GM21526 (cell line): ENCODE results near the gene PLAGL1.
"Not testable (repeated sequence)": the region's sequence is repeated elsewhere in the genome, so short reads cannot be mapped to it uniquely, and the experiment has no call there.

Experiments used
- ATAC-seq: cut with Tn5 transposase; IDR thresholded peaks from one replicate; pipeline ENCODE4 v1.9.1; 2021; ENCODE audit warnings: moderate library complexity; ENCODE audit not compliant: unreplicated experiment, low FRiP score

PLAGL1 gene

DNA sequence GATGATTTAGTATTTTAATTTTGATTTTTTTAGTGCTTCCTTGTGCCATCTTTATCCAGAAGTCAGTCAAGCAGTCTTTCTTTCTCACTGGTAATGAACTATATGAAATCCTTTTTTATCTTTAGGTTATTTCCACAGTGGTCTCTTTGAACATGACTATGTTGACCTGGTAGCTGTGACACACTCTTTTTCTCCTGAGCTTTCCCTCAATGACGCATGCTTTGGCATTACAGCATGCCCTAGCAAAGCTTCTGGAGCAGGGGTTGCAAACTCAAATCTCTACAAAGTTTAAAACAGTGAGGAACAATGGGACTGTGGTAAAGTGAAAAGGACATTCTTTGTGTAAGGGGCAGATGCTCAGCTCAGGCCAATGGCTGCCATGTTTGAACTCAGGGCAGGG is 4.5 kb upstream of the PLAGL1 start:
- no peak for ATAC-seq

DNA sequence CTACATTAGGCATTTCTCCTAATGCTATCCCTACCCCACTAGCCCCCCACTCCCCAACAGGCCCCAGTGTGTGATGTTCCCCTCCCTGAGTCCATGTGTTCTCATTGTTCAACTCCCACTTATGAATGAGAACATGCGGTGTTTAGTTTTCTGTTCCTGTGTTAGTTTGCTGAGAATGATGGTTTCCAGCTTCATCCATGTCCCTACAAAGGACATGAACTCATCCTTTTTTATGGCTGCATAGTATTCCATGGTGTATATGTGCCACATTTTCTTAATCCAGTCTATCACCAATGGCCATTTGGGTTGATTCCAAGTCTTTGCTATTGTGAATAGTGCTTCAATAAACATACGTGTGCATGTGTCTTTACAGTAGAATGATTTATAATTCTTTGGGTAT is 1.6 kb upstream of the PLAGL1 start:
- ATAC-seq: not testable (repeated sequence)

DNA sequence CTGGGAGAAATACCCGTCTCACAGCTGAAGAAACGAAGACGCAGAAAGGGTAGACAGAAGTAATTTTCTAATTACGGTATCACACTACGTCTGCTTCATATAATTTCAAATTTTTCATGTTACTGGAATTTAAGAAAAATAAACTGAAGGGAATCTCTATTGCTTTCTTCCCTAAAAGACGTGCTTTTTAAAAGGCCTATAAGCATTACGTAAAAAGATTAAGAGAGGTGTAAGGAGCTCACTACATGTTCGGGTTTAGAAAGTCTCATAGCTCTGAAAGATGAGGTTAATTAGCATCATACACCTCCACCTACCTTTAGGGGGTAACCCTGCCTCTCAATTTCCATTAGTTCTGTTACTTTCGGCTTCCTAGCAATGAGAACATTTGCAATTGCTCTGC is 787 bp upstream of the PLAGL1 start:
- ATAC-seq: no peak

DNA sequence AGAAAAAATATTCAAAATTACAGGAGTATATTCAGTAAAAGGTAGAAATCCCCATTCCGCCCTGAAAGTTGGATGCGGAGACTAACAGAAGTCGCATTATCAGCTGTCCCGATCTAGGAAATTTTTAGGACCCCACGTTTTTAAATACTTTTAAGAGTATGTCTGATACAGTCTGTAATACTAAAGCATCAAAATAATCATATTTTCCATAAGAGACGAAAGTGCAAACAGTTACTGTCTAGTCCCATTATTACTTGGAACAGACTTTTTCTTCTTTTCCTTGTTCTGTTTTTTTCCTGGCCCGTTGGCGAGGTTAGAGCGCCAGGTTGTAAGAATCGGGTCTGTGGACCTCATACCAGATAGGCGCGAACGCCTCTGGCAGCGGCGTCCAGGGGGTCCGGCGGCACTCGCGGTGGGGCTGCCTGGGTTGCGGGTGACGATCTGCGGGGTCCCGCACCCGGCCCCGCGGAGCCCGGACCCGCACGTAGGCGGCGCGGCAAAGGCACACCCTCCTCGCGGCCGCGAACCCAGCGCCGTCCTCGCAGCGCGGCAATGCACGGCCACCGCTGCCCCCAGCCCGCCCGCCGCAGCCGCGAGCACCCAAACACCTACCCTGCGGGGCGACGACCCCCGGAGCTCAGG is 460 bp downstream of the PLAGL1 start:
- peak; percentile 43 for ATAC-seq

DNA sequence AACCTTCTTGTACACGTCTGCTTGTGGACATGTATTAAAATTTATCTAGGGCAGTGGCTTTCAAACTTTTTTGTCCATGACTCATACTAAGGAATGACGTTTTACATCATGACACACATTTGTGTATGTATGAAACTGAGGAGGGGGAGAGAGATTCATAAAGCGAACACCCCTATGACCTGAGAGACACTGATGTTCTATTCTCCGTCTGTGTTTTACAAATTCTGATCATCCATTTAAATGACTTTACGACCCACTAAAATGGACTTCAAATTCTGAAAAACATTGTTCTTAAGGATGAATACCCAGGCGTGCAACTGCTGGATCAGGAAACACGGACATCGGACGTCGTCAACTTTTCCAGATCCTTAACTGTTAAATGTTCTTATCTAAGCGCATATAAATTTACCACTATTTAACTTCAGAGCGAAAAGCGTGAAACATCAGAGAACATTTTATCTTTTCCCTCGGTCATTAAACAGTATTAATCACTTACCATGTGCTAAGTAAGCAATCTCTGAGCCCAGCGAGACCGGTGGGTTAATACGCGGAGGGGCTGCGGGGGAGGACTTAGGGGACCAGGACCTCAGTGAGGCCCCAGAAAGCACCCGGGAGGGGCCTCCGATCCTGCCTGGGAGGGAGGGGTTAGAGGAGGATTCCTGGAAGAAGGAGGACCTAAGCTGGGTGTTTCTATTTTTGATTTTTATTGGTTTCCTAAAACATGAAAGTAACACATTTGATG is 1.2 kb downstream of the PLAGL1 start:
- no peak for ATAC-seq

DNA sequence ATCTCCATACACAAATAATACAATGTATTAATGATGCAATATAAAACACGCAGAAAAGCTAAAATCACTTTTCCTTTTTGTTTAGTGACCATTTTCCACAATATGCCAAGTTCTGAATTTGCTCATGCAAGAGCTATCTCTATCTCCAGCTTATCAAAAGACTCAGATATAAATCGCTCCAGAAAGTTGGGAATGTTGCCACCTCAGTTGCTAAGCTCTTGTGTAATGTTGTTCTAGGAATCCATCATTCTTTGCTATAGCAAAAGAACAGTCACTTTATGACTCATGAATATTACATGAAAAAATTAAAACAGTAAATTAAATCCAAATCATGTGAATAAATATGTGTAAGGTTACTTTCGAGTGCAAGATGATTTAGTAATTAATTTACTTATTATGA is 8.7 kb downstream of the PLAGL1 start:
- no peak for ATAC-seq

DNA sequence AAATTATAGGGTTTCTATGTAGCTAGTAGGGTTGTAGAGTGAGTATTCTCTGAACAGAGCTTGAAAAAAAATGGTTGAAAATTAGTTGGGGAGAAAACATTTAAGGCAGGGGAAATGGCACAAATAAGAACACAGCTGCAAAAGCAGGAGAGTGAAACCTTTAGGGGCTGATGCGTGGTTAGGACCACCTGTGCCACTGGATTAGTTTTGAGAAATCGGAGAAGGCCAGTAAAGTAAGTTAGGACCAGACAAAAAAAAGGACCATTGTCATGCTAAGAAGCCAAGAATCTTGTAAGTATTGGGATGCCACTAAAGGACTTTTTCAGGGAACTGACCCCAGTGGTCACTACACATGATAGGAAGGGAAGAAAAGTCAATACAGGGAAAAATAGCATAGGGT is 9.4 kb downstream of the PLAGL1 start:
- ATAC-seq: no peak

DNA sequence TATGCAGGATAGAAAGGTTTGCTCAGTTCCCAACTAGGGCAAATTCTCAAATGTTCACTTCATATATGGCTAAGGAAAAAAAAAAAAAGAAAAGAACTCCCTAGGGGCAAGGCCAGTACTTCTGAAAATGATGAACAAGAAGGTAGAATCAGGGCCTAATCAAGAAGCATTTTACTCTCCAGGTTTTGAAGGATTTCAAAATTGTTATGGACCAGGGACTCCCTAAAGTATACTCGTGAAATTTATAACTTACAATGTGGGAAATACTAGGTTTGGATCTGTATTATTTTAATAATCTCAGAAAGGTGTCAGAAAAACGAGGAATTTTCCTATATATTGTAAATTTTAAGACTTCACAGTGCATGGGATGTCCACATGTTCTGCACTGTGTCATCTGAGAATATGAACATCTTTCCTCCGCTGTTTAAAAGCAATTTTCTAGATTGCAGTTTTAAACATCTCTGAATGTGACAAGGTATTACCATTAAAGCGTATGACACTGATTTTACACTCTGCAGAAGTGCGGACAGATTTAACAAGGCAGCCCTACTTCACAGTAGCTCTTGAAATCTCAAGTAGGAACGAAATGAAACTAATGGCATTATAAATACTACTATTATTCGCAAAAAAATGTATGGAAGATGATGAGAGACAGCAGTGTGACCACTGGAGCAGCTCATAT is 14.0 kb downstream of the PLAGL1 start:
- ATAC-seq: no peak

DNA sequence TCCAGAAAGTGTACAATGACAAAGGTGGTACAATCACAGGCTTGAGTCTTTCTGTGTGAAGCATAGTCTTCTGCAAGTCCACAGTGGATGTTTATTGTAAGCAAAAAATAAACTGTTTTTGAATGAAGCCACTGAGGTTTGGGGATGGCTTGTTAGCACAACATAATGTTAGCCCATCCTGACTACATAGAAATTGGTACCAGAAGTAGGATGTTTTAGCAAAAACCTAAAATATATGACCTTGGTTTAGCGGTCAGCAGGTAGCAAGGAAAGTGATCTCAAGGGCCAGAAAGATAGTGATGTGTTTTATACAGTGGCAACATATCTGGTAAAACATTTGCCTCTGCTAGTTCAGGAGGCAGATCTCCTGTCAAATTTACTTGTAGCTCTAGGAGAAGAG is 15.8 kb downstream of the PLAGL1 start:
- ATAC-seq: no peak

DNA sequence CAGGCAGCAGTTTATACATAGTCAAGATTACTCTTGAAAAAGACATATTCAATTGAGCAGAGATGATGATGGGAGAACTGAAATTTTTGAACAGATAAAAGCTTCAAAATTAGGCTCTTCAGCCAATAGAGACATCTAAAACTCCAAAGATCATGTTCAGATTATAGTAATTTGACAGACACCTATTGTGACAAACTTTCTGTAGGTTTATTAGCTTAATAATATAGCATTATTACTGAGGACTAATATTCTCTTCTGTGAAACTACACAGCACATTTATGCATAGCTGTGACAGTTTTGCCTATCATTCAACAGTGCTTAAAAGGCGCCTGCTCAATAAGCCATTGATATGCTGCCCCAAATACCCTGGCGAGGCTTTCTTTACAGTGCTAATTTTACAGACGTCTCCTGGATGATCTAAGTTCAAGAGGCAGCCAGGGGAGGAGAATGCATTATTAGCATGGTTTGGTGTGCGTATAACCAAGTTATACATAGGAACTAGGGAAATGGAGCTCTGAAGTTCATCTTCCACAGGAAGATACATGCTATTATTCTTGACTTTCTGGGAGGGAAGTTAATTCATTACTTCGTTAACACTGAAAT is 21.5 kb downstream of the PLAGL1 start:
- no peak for ATAC-seq

DNA sequence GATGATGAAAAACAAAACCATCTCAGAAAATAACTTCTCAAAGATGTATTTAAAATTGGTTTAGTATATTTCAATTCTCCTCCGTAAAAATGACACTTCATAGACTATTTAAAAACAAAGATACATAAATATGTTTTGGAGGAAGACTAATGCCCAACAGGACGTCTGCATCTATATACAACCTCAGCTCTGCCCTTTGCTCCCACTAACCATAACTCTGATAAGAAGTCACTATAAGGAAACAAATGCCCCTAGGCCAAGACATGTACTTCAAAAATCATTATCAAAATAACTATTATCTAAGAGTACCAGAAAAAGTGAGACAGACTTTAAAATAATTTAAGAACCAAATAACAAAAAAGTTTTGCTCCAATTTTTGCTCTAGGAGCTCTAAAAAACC is 23.4 kb downstream of the PLAGL1 start:
- ATAC-seq: no peak

DNA sequence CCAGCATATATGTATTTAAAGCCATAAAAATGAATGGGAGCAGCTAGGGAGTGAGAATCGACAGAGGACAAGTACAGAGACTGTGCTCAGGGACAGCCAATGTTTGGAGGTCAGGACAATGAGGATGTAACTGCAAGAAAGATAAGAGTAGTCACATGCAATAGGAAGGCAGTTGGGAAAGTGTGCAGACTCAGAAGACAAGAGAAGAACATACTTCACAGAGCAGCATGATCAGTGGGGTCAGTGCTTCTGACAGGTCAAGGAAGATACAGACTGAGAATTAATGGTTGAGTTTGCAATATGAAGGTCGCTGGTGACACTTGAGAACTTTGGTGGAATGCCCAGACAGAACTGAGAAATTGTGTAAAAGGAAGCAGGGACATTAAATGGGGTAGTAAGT is 25.1 kb downstream of the PLAGL1 start:
- no peak for ATAC-seq

DNA sequence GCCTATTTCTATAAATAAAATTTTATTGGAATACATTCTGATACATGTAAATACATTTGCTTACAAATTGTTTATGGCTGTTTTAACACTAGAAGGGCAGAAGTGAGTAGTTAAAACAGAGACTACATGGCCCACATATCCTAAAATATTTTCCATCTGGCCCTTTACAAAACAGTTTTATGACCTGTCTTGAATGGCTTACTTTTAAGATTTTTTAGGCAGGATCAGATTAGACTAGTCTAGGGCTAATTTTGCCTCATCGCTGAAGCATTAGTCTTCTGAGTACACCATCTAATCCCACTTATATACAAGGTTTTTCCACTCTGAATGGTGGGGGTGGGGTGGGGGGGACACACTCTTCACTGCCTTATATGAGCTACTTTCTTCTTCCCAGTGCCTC is 27.1 kb downstream of the PLAGL1 start:
- no peak for ATAC-seq

DNA sequence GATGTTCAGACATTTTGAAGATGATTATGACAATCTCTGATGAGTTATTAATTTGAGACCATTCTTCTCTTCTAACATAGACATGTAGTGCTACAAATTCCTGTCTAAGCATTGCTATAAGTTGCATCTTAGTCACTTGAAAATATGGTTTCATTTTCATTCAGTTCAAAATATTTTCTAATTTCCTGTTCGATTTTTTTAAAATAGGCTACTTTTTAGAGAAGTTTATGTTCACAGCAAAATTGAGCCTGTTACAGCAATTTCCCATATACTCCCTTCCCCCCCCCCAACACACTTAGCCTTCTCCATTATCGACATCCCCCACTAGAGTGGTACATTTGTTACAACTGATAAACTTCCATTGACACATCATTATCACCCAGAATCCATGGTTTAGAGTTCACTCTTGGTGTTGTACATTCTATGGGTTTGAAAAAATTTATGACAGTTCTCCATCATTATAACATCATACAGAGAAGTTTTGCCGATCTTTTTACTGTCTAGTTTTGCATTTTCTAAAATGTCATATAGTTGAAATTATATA is 31.2 kb downstream of the PLAGL1 start:
- no peak for ATAC-seq

DNA sequence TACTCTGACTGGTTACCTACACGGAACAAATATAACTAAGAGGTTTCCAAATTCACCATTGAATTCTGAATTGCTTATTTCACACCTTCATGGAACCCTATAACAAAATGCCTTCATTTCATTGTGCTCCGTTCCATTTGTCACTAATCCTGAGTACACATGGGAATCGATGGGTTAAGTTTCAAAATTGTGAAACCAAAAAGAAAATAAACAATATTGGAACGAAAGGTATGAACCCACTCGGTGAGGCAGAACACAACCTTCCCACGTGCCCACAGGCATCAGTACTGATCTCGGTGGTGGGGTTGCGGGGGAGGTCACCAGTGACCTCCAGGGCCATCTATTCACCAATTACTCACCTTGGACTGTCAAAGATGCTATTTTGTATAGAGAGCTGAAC is 34.0 kb downstream of the PLAGL1 start:
- no peak for ATAC-seq

DNA sequence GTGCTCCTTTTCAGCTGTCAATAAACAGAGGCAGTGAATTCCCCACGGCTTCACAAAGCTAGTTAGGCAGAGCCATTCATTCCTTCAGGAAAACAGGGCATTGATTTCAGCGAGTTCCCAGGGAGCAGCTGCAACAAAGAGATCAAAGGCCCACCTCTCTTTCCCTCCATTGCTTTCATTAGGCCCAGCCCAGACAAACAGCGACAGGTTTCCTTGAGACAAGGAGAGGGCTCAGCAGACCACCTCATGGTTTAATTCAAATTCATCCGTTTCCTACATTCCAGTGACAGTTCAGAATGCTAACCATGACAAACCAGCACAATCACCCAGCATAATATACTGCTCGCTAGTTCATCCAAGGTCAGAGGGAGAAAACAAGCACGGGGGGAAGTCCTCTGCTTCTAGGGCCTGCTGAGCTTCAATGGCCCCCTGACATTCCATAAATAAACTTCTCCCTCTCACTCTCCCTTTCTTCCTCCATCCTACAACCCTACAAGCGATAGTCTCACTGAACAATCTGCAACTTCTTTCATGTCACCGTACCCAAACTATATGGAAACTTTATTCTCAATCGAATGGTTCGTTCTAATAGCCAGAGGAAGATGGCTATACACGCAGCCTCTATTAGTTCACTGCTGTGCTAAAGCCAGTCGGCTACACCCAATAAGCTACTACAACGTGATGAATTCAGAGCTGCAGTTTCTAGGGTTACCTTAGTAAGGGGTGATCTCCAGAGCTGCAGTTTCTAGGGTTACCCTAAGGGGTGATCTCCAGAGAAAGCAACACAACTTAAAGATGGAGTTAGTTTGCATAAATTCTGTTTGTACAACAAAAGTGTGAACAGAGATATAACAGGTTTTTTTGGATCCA is 34.7 kb downstream of the PLAGL1 start:
- no peak for ATAC-seq

DNA sequence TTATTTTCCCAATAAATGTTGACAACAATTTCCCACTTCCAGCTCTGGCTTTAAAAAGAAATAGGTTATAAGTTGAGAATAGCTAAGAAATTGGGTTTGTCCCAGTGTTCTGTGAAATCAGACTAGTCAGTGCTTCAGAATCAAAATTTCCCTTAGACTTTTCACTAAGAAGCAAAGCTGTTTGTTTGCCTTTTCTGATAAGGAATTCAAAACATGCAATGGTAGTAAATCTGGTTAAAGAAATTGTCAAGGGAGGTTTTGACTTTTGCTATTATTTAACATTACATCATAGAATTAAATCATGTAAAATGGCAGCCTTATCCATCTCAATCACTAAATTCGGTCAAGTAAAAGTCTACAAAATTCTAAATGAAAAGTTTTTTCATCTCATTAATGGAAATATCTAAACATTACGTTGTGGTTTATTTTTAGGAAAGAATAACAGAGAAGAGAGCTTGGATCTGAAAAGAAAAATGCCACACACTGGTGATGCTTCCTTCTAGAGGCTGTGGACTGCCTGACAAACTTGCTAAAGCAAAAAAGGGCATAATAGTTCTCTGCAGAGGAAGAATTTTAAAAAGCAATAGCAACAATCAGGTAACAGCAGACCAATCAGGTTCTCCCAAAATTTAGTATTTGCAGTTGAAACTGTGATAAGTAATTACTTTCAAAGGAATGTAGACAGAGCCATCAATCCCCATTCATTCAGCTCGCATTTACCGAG is 36.4 kb downstream of the PLAGL1 start:
- ATAC-seq: no peak

DNA sequence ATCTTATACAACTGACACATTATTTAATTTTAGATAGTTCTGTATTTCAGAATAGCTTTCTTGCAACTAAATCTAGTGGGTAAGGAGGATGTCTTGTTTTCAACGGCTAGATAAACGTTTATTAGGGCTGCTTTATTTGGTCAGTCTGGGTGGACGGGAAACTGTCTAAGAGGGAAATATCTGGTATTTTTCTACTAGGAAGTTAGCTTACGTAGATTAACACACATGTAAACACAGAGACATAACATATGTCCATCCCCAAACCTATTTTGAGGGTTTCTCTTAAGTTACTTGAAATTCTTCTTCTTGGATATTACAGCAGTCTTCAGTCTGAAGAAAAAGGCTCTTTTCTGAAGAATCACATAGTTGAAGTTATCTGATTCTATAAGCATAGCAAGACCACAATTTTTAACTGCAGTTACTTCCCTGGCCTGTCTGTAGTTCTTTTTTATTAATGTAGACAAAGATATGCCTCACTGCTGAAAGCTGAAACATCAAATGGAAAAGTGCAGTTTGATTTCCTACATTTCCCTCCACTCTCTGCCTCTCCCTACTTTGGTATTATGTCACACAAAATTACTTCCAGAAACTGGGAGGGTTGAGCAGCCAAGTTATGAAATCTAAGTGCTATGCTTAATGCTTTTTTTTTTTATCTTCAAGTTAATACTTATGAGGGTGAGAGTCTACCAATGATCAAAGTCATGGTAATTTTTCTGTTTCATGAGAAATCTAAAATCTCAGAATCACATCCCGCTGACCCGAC is 37.4 kb downstream of the PLAGL1 start:
- no peak for ATAC-seq

DNA sequence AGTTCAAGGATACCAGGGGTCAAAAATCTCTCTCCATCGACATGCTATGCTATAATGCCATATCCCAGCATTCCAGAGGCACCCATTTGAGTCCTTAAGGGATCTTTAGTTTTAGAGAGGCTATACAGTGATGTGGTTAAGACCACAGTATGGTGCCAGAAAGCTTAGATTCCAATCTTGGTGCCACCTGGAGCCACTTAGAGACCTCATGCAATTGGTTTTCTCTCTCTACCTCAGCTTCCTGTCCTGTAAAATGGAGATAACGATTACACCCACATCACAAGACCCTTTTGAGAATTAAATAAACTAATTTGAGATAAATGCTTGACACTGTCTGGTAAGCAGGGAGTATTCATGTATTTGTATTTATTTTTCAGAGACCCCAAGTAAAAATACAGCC is 39.0 kb downstream of the PLAGL1 start:
- no peak for ATAC-seq
